Measurements from ENCODE around the gene IL17C.

The IL17C gene

GRCh38 chr16:88593061-88593460 is 45.3 kb upstream of the IL17C start:
- H4K12ac ChIP-seq (ENCODE audit: low read depth, low read length): no peak overlapping the region
- H3K4me3 ChIP-seq (ENCODE audit: low read depth, low read length): peak overlapping the region; percentile 37
- H3K23ac ChIP-seq (ENCODE audit: low read length): no peak overlapping the region
- no peak overlapping the region for H3K14ac ChIP-seq (ENCODE audit: low read length)
- no peak overlapping the region for H2BK120ac ChIP-seq (ENCODE audit: insufficient read depth, low read length, poor library complexity)
- WGBS (ENCODE audit: extremely low coverage, insufficient coverage, insufficient read length): no CpG with 5 or more reads among the region's 12 CpGs
- no peaks in the 10 kb centered on the region for H3K4me1 ChIP-seq (ENCODE audit: control insufficient read depth in 1 of 2, insufficient read depth in 2 of 2, low read length in 2 of 2)
- no peak overlapping the region for H3K27ac ChIP-seq (ENCODE audit: low read depth, low read length)
- H2BK12ac ChIP-seq (ENCODE audit: low read length): no peak overlapping the region
- no peak for DNase-seq
- H2AK5ac ChIP-seq (ENCODE audit: low read length): no peak overlapping the region
- H4K91ac ChIP-seq (ENCODE audit: low read depth, low read length): no peak overlapping the region
- no peaks in the 10 kb centered on the region for H3K79me2 ChIP-seq (ENCODE audit: control insufficient read depth, insufficient read depth, low read length, poor library complexity)
- peaks cover 35 to 43% of the 10 kb centered on the region in 2 experiments for H3K36me3 ChIP-seq (ENCODE audit: control insufficient read depth in 1 of 2, insufficient read depth in 2 of 2, low read length in 2 of 2)
- no peak overlapping the region for H3K4ac ChIP-seq (ENCODE audit: low read depth, low read length)
- H3K79me1 ChIP-seq (ENCODE audit: low read length): no peaks in the 10 kb centered on the region
- no peaks in the 10 kb centered on the region for H3K27me3 ChIP-seq (ENCODE audit: insufficient read depth, low read length)
- H4K8ac ChIP-seq (ENCODE audit: low read depth, low read length): no peak overlapping the region
- no peak overlapping the region for H2AFZ ChIP-seq (ENCODE audit: insufficient read depth, low read length, poor library complexity)
- peaks cover 2% of the 10 kb centered on the region for H3K9me3 ChIP-seq (ENCODE audit: insufficient read depth, low read depth, low read length)
- H3K9ac ChIP-seq (ENCODE audit: low read length): no peak overlapping the region
- H3K18ac ChIP-seq (ENCODE audit: low read length): no peak overlapping the region
- H2BK5ac ChIP-seq (ENCODE audit: low read depth, low read length, poor library complexity): no peak overlapping the region
- no peak overlapping the region for H3K4me2 ChIP-seq (ENCODE audit: low read length)

- Histone ChIP-seq H3K4me1 (ENCODE audit: control insufficient read depth in 1 of 2, insufficient read depth in 2 of 2, low read length in 2 of 2) (no peaks in the 10 kb centered on the region), H2AK5ac (ENCODE audit: low read length) (no peak overlapping the region), H3K14ac (ENCODE audit: low read length) (no peak overlapping the region), H4K8ac (ENCODE audit: low read depth, low read length) (no peak overlapping the region), H3K27ac (ENCODE audit: low read depth, low read length) (no peak overlapping the region), H3K23ac (ENCODE audit: low read length) (no peak overlapping the region), H3K9me3 (ENCODE audit: insufficient read depth, low read depth, low read length) (peaks cover 2% of the 10 kb centered on the region), H3K27me3 (ENCODE audit: insufficient read depth, low read length) (no peaks in the 10 kb centered on the region), H4K91ac (ENCODE audit: low read depth, low read length) (no peak overlapping the region), H3K36me3 (ENCODE audit: control insufficient read depth in 1 of 2, insufficient read depth in 2 of 2, low read length in 2 of 2) (peaks cover 35 to 43% of the 10 kb centered on the region in 2 experiments), H4K12ac (ENCODE audit: low read depth, low read length) (no peak overlapping the region), H3K79me1 (ENCODE audit: low read length) (no peaks in the 10 kb centered on the region), H2AFZ (ENCODE audit: insufficient read depth, low read length, poor library complexity) (no peak overlapping the region), H3K4me2 (ENCODE audit: low read length) (no peak overlapping the region), H3K18ac (ENCODE audit: low read length) (no peak overlapping the region), H2BK120ac (ENCODE audit: insufficient read depth, low read length, poor library complexity) (no peak overlapping the region), H2BK12ac (ENCODE audit: low read length) (no peak overlapping the region), H3K4me3 (ENCODE audit: low read depth, low read length) (no peak overlapping the region), H3K4ac (ENCODE audit: low read depth, low read length) (no peak overlapping the region), H2BK5ac (ENCODE audit: low read depth, low read length, poor library complexity) (no peak overlapping the region), H3K79me2 (ENCODE audit: control insufficient read depth, insufficient read depth, low read length, poor library complexity) (no peaks in the 10 kb centered on the region), H3K9ac (ENCODE audit: low read length) (no peak overlapping the region)
- no peak for DNase-seq
- no CpG with 5 or more reads among the region's 11 CpGs for WGBS (ENCODE audit: extremely low coverage, insufficient coverage, insufficient read length)
Observed at GRCh38 chr16:88593489-88593888, 44.9 kb upstream of the IL17C start.

- no CpG with 5 or more reads among the region's 6 CpGs for WGBS (ENCODE audit: extremely low coverage, insufficient coverage, insufficient read length)
- H2AFZ ChIP-seq (ENCODE audit: insufficient read depth, low read length, poor library complexity): no peak overlapping the region
Observed at GRCh38 chr16:88593910-88594309, 44.5 kb upstream of the IL17C start.

GRCh38 chr16:88595101-88595500 is 43.3 kb upstream of the IL17C start:
- no peak overlapping the region for H3K4me3 ChIP-seq (ENCODE audit: low read depth, low read length)
- peaks cover 40 to 45% of the 10 kb centered on the region in 2 experiments for H3K36me3 ChIP-seq (ENCODE audit: control insufficient read depth in 1 of 2, insufficient read depth in 2 of 2, low read length in 2 of 2)
- H3K18ac ChIP-seq (ENCODE audit: low read length): no peak overlapping the region
- H3K79me1 ChIP-seq (ENCODE audit: low read length): no peaks in the 10 kb centered on the region
- no peaks in the 10 kb centered on the region for H3K27me3 ChIP-seq (ENCODE audit: insufficient read depth, low read length)
- H3K79me2 ChIP-seq (ENCODE audit: control insufficient read depth, insufficient read depth, low read length, poor library complexity): no peaks in the 10 kb centered on the region
- no peak overlapping the region for H3K23ac ChIP-seq (ENCODE audit: low read length)
- no peak overlapping the region for H4K91ac ChIP-seq (ENCODE audit: low read depth, low read length)
- no peak overlapping the region for H2AK5ac ChIP-seq (ENCODE audit: low read length)
- no peak overlapping the region for H4K8ac ChIP-seq (ENCODE audit: low read depth, low read length)
- H3K9ac ChIP-seq (ENCODE audit: low read length): no peak overlapping the region
- H3K9me3 ChIP-seq (ENCODE audit: insufficient read depth, low read depth, low read length): peaks cover 2% of the 10 kb centered on the region
- no peaks in the 10 kb centered on the region for H3K4me1 ChIP-seq (ENCODE audit: control insufficient read depth in 1 of 2, insufficient read depth in 2 of 2, low read length in 2 of 2)
- H3K4ac ChIP-seq (ENCODE audit: low read depth, low read length): no peak overlapping the region
- no peak overlapping the region for H2BK12ac ChIP-seq (ENCODE audit: low read length)
- H3K27ac ChIP-seq (ENCODE audit: low read depth, low read length): no peak overlapping the region
- H2BK120ac ChIP-seq (ENCODE audit: insufficient read depth, low read length, poor library complexity): no peak overlapping the region
- no peak overlapping the region for H4K12ac ChIP-seq (ENCODE audit: low read depth, low read length)
- H2AFZ ChIP-seq (ENCODE audit: insufficient read depth, low read length, poor library complexity): no peak overlapping the region
- no peak for DNase-seq
- no peak overlapping the region for H2BK5ac ChIP-seq (ENCODE audit: low read depth, low read length, poor library complexity)
- WGBS (ENCODE audit: extremely low coverage, insufficient coverage, insufficient read length): no CpG with 5 or more reads among the region's 6 CpGs
- no peak overlapping the region for H3K14ac ChIP-seq (ENCODE audit: low read length)
- no peak overlapping the region for H3K4me2 ChIP-seq (ENCODE audit: low read length)

More at GRCh38 chr16:88593910-88594309, 44.5 kb upstream of the IL17C start:
- Histone ChIP-seq H2BK12ac (ENCODE audit: low read length) (no peak overlapping the region), H3K4ac (ENCODE audit: low read depth, low read length) (no peak overlapping the region), H3K14ac (ENCODE audit: low read length) (no peak overlapping the region), H3K27me3 (ENCODE audit: insufficient read depth, low read length) (no peaks in the 10 kb centered on the region), H3K4me2 (ENCODE audit: low read length) (no peak overlapping the region), H4K12ac (ENCODE audit: low read depth, low read length) (no peak overlapping the region), H3K79me2 (ENCODE audit: control insufficient read depth, insufficient read depth, low read length, poor library complexity) (no peaks in the 10 kb centered on the region), H4K91ac (ENCODE audit: low read depth, low read length) (no peak overlapping the region), H3K9me3 (ENCODE audit: insufficient read depth, low read depth, low read length) (peaks cover 2% of the 10 kb centered on the region), H2AK5ac (ENCODE audit: low read length) (no peak overlapping the region), H3K4me3 (ENCODE audit: low read depth, low read length) (no peak overlapping the region), H3K79me1 (ENCODE audit: low read length) (no peaks in the 10 kb centered on the region), H3K9ac (ENCODE audit: low read length) (no peak overlapping the region), H2BK5ac (ENCODE audit: low read depth, low read length, poor library complexity) (no peak overlapping the region), H3K23ac (ENCODE audit: low read length) (no peak overlapping the region), H4K8ac (ENCODE audit: low read depth, low read length) (no peak overlapping the region), H3K36me3 (ENCODE audit: control insufficient read depth in 1 of 2, insufficient read depth in 2 of 2, low read length in 2 of 2) (peaks cover 35 to 44% of the 10 kb centered on the region in 2 experiments), H2BK120ac (ENCODE audit: insufficient read depth, low read length, poor library complexity) (no peak overlapping the region), H3K18ac (ENCODE audit: low read length) (no peak overlapping the region), H3K27ac (ENCODE audit: low read depth, low read length) (no peak overlapping the region), H3K4me1 (ENCODE audit: control insufficient read depth in 1 of 2, insufficient read depth in 2 of 2, low read length in 2 of 2) (no peaks in the 10 kb centered on the region)
- DNase-seq: no peak
